ENCODE measurements around the gene ZNF420. TPM values are rescaled to one million over a fixed set of nuclear protein-coding genes. Genes with fewer than 3 reads are reported as not detected.

ZNF420 gene
- polyA plus RNA-seq, 3 donors = 1.4 to 2.5 (median 1.8) TPM

DNA sequence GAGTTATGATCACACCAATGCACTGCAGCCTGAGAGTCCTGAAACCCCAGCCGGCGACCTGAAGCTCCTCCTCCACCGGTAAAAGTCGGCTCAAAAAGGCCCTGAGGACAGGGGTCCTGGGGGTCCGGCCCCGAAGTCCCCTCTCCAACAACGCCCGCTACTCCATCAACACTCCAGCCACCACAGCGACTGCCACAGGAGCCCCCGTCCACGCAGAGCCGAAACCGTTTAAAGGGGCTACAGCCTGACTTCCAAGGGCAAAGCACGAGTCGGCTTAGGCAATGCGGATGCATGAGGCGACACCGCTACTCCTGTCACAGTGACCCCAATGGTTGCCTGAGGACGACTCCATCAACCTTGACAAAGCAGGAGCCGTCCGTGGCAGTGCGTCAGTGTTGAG, 22.9 kb upstream of the ZNF420 start:
- Histone ChIP-seq H3K4me3 (replicated peaks in 1 of 3; ENCODE audit: low read depth in 2 of 3, low read length in 3 of 3) (no peak overlapping the region), H4K20me1 (ENCODE audit: insufficient read depth, low read length) (no peaks in the 10 kb centered on the region), H3K27ac (ENCODE audit: low read depth in 1 of 2, low read length in 2 of 2) (no peak overlapping the region), H3K36me3 (replicated peaks in 1 of 2; ENCODE audit: control insufficient read depth in 1 of 2, insufficient read depth in 2 of 2, low read length in 2 of 2) (no peaks in the 10 kb centered on the region), H3K4me1 (ENCODE audit: control insufficient read depth in 1 of 2, insufficient read depth in 2 of 2, low read length in 2 of 2) (no peaks in the 10 kb centered on the region), H3K79me2 (ENCODE audit: insufficient read depth, low read length) (no peaks in the 10 kb centered on the region), H3K9me3 (replicated peaks in 1 of 2; ENCODE audit: control insufficient read depth in 1 of 2, insufficient read depth in 1 of 2, low read length in 2 of 2) (peaks cover 66 to 68% of the 10 kb centered on the region in 2 donors), H2AFZ (ENCODE audit: insufficient read depth, low read depth, low read length, poor library complexity, severe bottlenecking) (no peak overlapping the region), H3K27me3 (ENCODE audit: control insufficient read depth in 2 of 2, insufficient read depth in 2 of 2, low read length in 2 of 2) (no peaks in the 10 kb centered on the region), H3K4me2 (replicated peaks; ENCODE audit: extremely low read depth, low read length, poor library complexity, severe bottlenecking) (no peak overlapping the region), H3K9ac (ENCODE audit: insufficient read depth, low read length, poor library complexity, severe bottlenecking) (no peak overlapping the region)
- Mint-ChIP-seq H3K36me3 (no peaks in the 10 kb centered on the region), H3K27me3 (ENCODE audit: low read depth in 3 of 3) (peaks cover 0 to 5% (median 0%) of the 10 kb centered on the region in 3 donors), H3K27ac (peak overlapping the region in 1 of 7 donors; percentile 37), H3K4me1 (no peaks in the 10 kb centered on the region), H3K4me3 (no peak overlapping the region), H3K9me3 (peaks cover 58 to 93% (median 89%) of the 10 kb centered on the region in 7 donors)
- no peak for DNase-seq
- intact Hi-C loops (cut with micrococcal nuclease) = no loop called here
- WGBS (ENCODE audit: insufficient coverage) = 94% methylated on average over 15 of the region's 22 CpGs
- TF ChIP-seq, protein P1, sequence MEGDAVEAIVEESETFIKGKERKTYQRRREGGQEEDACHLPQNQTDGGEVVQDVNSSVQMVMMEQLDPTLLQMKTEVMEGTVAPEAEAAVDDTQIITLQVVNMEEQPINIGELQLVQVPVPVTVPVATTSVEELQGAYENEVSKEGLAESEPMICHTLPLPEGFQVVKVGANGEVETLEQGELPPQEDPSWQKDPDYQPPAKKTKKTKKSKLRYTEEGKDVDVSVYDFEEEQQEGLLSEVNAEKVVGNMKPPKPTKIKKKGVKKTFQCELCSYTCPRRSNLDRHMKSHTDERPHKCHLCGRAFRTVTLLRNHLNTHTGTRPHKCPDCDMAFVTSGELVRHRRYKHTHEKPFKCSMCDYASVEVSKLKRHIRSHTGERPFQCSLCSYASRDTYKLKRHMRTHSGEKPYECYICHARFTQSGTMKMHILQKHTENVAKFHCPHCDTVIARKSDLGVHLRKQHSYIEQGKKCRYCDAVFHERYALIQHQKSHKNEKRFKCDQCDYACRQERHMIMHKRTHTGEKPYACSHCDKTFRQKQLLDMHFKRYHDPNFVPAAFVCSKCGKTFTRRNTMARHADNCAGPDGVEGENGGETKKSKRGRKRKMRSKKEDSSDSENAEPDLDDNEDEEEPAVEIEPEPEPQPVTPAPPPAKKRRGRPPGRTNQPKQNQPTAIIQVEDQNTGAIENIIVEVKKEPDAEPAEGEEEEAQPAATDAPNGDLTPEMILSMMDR (IDR thresholded peaks at IDR 0.05) = no peak

DNA sequence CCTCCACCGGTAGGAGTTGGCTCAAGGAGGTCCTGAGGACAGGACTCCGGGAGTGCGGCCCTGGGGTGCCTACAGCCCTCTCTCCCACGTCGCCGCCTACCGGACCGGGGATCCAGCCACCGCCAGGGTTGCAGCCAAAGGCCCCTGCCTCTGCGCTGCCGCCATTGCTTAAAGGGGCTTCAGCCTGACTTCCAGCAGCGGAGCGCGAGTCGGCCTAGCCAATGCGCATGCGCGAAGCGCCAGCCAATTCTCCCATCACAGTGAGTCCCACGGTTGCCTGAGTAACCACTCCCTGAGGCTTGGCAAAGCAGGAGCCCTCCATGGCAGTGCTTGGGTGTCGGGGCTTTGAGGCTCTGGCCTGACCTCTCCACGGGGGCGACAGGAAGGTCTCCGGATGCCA, 21.5 kb upstream of the ZNF420 start:
- Histone ChIP-seq H3K27ac (ENCODE audit: low read depth in 1 of 2, low read length in 2 of 2) (no peak overlapping the region), H3K79me2 (ENCODE audit: insufficient read depth, low read length) (no peaks in the 10 kb centered on the region), H3K4me1 (ENCODE audit: control insufficient read depth in 1 of 2, insufficient read depth in 2 of 2, low read length in 2 of 2) (no peaks in the 10 kb centered on the region), H3K9ac (ENCODE audit: insufficient read depth, low read length, poor library complexity, severe bottlenecking) (no peak overlapping the region), H3K4me3 (replicated peaks in 1 of 3; ENCODE audit: low read depth in 2 of 3, low read length in 3 of 3) (no peak overlapping the region), H3K4me2 (replicated peaks; ENCODE audit: extremely low read depth, low read length, poor library complexity, severe bottlenecking) (no peak overlapping the region), H2AFZ (ENCODE audit: insufficient read depth, low read depth, low read length, poor library complexity, severe bottlenecking) (no peak overlapping the region), H3K27me3 (ENCODE audit: control insufficient read depth in 2 of 2, insufficient read depth in 2 of 2, low read length in 2 of 2) (no peaks in the 10 kb centered on the region), H4K20me1 (ENCODE audit: insufficient read depth, low read length) (no peaks in the 10 kb centered on the region), H3K9me3 (replicated peaks in 1 of 2; ENCODE audit: control insufficient read depth in 1 of 2, insufficient read depth in 1 of 2, low read length in 2 of 2) (peaks cover 77 to 78% of the 10 kb centered on the region in 2 donors), H3K36me3 (replicated peaks in 1 of 2; ENCODE audit: control insufficient read depth in 1 of 2, insufficient read depth in 2 of 2, low read length in 2 of 2) (no peaks in the 10 kb centered on the region)
- intact Hi-C loops (cut with micrococcal nuclease) = no loop called here
- TF ChIP-seq, protein P1 (IDR thresholded peaks at IDR 0.05) = no peak
- no peak overlapping the region for H3K27ac Mint-ChIP-seq
- no peaks in the 10 kb centered on the region for H3K36me3 Mint-ChIP-seq
- peaks cover 0 to 5% (median 0%) of the 10 kb centered on the region in 3 donors for H3K27me3 Mint-ChIP-seq (ENCODE audit: low read depth in 3 of 3)
- no peaks in the 10 kb centered on the region for H3K4me1 Mint-ChIP-seq
- H3K9me3 Mint-ChIP-seq = peaks cover 59 to 93% (median 88%) of the 10 kb centered on the region in 7 donors
- DNase-seq = no peak
- H3K4me3 Mint-ChIP-seq = no peak overlapping the region
- 98% methylated on average over 24 of the region's 24 CpGs for WGBS (ENCODE audit: insufficient coverage)
